NCI-H524 treated with DMSO at 0.1 percent for 48 hours (cell line): Measurements from ENCODE around the gene PTPRN2.
"Not testable (repeated sequence)": the region's sequence is repeated elsewhere in the genome, so short reads cannot be mapped to it uniquely, and the experiment has no call there.

Source experiments
- DNase-seq: peaks from one replicate; lab custom pipeline; 2025; lab: John Stamatoyannopoulos, UW

PTPRN2 gene

DNA sequence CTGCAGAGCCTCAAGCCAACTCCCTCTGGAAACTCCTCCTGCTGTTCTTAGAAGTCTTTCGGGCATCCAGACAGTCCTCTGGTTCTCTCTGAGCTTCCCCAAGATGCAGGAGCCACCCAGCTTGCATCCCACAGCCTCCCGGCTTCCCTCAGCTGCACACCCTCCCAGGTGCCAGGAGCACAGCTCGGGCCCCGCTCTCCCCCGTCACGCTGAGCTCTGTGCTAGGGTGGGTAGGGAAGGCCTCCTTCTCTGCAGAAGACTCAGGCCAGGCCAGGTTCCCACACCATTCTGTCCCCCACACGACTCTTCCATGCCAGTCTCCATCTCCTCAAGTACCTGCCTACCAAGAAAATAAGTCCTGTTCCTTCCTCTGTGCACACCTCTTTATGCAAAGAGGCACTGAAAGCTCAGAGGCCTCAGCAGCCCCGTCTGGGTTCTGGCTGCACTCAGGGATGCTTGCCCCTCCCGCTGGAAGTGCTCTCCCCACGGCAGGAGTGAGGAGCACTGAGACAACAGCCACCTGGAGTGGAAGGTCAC, 537.1 kb downstream of the PTPRN2 start:
- no peak for DNase-seq

DNA sequence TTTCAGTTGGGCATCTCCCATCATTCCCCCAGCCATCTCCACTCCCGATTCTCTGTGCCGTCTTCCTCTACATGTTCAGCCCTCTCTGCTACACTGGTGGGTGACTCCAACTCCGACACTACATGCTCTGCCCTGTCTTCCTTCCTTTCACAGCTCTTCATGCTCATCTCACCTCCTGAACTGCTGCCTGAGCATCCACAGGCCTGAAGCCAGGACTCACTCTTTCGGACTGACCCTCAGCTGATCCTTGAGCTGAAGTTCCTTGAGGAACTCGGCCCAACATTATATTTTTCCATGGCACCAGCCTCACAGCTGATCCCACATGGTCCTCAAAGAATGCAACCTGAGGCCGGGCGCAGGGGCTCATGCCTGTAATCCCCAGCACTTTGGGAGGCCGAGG, 538.4 kb downstream of the PTPRN2 start:
- DNase-seq = no peak

DNA sequence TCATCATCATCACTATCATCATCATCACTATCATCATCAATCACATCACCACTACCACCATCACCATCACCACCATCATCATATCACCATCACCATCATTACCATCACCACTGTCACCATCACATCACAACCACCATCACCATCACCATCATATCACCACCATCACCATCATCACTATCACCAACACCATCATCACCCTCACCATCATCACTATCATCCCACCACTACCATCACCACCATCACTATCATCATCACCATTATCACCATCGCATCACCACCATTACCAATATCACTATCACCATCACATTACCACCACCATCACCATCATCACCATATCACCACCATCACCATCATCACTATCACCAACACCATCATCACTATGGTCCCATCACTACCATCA, 539.1 kb downstream of the PTPRN2 start:
- DNase-seq = no peak

DNA sequence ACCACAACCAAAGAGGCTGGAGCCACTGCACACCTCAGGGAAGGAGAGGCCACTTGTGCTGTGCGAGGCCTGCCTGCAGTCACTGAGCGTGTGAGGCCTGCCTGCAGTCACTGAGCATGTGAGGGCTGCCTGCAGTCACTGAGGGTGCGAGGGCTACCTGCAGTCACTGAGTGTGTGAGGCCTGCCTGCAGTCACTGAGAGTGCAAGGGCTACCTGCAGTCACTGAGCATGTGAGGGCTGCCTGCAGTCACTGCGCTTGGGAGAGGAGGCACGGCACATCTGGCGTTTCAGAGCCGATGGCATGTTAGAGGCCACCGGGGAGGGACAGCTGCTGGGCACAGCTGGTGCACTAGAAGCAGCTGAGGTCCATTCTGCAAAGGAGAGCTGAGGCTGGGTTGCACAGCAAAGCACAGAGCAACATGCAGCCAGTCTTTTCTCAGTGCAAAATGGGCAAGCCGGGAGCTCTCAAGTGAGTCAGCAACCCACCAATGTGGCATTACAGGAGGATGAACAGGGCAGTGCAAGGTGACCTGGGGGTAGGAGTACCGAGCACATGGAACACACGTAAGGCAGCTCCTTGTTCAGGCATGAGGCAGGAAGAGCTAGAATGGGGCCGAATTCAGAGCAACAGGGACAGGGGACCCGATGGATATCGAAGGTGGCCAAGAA, 540.1 kb downstream of the PTPRN2 start:
- no peak for DNase-seq

- DNase-seq = not testable (repeated sequence)
Measured at GRCh38 chr7:158046246-158046645, 541.4 kb downstream of the PTPRN2 start.

- DNase-seq = no peak
Measured at GRCh38 chr7:158044482-158044823, 543.2 kb downstream of the PTPRN2 start.

- no peak for DNase-seq
Measured at GRCh38 chr7:158043551-158044481, 543.8 kb downstream of the PTPRN2 start.

GRCh38 chr7:158042156-158042880, 545.3 kb downstream of the PTPRN2 start:
- DNase-seq = no peak

- DNase-seq = no peak
Measured at GRCh38 chr7:158040199-158040598, 547.4 kb downstream of the PTPRN2 start.

DNA sequence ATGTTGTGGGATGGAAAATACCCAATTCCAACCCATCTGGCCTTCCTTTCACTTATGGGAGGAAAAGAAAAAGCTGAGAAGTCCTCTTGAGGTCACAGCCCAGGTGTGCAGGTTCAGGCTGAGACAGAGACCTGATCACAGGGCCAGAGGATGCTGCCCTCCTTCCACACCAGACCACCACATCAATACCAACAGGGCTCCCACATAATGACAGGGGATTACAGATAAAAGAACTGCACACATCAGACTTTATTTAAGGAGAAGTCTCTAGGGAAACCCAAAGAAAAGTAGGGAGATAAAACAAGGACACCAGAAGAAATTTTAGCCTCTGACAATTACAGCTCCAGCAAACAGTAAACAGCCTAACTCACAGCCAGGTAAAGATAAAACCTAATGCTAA, 548.4 kb downstream of the PTPRN2 start:
- no peak for DNase-seq

DNA sequence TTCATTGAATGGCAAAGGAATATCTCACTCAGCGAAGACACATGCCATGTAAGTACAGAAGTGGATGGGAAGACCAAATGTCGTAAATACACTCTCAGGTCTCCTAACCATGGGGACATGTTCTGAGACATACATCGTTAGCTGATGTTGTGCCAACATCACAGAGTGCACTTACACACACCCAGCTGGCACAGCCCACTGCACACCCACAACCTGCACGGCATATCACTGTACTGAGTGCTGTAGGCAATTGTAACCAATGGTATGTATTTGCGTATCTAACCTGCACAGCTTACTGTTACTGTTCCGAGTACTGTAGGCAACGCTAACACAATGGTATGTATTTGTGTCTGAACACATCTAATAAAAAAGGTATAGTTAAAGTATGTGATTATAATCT, 550.4 kb downstream of the PTPRN2 start:
- DNase-seq = no peak

DNA sequence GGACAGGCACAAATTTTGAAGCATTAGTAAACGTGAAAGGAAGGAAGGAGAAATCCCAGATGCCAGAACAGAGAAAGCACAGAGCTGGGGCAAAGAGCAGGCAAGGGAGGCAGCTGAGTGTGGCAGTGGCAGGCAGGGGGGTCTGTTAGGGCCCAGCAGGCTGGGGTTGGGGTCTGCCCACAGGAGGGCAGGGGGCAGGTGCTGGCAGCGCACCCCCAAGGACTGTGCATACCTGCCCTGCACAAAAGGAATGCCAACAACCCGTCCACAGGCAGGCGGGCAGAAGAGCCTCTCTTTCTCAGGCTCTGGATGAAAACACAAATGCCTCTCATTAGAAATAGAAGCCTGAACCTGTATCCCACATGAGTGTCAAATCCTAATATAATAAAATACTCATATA, 552.3 kb downstream of the PTPRN2 start:
- no peak for DNase-seq

- no peak for DNase-seq
Measured at GRCh38 chr7:158034571-158034970, 553.1 kb downstream of the PTPRN2 start.

- DNase-seq = not testable (repeated sequence)
Measured at GRCh38 chr7:158033925-158034324, 553.7 kb downstream of the PTPRN2 start.

GRCh38 chr7:158033196-158033595, 554.4 kb downstream of the PTPRN2 start:
- DNase-seq = no peak

- no peak for DNase-seq
Measured at GRCh38 chr7:158032561-158033115, 555.0 kb downstream of the PTPRN2 start.

DNA sequence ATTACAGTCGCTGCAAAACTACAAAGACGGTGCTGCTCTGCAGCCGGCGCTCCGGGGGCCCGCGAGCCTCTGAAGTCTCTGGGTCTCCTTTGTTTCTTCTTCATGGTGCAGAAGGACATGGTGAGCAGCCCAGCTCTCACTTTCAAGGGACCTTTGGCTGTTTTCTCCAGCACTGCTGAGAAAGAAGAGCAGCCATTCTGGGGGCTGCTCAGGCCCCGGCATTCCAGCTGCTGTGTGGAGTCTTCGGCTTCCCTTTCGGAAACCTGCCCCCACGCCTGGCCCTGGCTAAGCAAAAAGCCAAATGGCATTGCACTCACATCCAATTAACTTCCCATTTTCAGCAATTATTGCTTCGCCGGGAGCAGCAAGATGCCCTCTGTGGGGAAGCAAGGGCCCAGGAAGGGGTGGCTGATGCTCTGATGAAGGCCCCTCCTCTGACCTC, 555.7 kb downstream of the PTPRN2 start:
- DNase-seq = no peak

- no peak for DNase-seq
Measured at GRCh38 chr7:158030566-158030965, 557.1 kb downstream of the PTPRN2 start.

GRCh38 chr7:158030071-158030470, 557.6 kb downstream of the PTPRN2 start:
- no peak for DNase-seq

DNA sequence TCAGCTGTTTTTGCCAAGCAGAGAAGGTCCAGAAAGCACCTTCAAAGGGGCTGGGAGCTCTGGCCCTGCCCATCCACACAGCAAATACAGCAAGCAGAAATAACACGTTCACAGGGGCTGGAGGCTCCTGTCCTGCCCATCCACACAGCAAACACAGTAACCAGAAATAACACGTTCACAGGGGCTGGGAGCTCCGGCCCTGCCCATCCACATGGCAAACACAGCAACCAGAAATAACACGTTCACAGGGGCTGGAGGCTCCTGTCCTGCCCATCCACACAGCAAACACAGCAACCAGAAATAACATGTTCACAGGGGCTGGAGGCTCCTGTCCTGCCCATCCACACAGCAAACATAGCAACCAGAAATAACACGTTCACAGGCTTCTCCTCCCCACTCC, 558.1 kb downstream of the PTPRN2 start:
- DNase-seq = no peak

DNA sequence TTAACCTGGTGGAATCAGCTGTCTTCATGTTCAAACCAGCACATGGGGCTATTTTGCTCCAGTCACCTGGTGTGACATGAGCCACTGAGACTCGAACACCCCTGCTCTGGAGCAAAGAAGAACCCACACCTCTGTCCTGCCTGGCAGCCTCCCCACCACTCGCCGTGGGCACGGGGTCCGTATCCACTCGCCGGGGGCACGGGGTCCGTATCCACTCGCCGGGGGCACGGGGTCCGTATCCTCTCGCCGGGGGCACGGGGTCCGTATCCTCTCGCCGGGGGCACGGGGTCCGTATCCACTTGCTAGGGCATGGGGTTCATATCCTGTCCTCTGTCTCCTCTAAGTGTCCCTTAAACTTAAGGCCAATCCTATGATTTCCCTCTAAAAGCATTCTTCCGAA, 558.7 kb downstream of the PTPRN2 start:
- no peak for DNase-seq

DNA sequence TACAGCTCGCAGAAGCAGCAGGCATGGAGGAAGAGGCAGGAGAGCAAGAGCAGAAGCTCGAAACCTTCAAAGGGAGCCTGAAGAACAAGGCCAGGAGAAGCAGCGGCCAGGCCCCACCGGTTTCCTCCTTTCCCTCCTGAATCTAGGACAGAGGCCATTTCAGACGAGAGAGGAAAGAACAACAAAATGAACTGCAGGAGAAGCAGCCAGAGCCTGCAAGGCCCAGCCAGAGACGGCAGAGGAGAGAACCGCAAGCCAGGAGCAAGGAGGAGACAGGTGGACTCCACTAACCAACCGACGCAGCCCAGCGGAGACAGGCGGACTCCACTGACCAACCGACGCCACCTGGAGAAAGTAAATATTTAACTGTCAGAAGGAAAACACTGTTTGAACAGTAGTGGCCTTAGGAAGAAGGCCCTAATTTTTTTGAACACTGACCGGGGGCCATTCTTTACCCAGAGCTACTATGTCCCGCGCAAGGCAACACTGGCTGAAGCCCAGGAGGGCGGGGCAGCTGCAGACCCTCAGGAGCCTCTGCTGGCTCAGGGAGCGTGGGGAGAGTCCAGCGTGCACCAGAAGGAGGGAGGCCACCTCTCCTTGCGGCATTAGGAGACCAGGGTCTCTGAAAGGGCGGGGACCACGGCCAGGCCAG, 559.2 kb downstream of the PTPRN2 start:
- DNase-seq = no peak
